Endothelial cell of umbilical vein (primary cell): ENCODE data around the gene KAT2B. TPM values are rescaled to one million over a fixed set of nuclear protein-coding genes. Genes with fewer than 3 reads are reported as not detected.

Source experiments
- BruUV-seq: library from RNA; stranded (reverse); fragments of 400-500 nt; replicated peaks from 2 replicates; lab custom pipeline; 2021; lab: Mats Ljungman, UMichigan
- CTCF ChIA-PET: fragments of 300-600, 350-600 bp; sonication (Branson Sonifier 250); formaldehyde crosslinking; loops from one replicate; lab custom pipeline; 2021; ENCODE audit warnings: antibody characterized with exemption, inconsistent platforms; lab: Charles Lee
- POLR2A ChIA-PET: fragments of 300-600, 350-600 bp; sonication (Branson Sonifier 250); formaldehyde crosslinking; loops from one replicate; lab custom pipeline; 2021; ENCODE audit warnings: antibody characterized with exemption, inconsistent platforms; lab: Charles Lee
- DNase-seq: peaks from one replicate; pipeline ENCODE4 v3.0.0-alpha.2; 2011; ENCODE audit warnings: low read depth, low spot score
- FAIRE-seq: peaks from 2 replicates; lab custom pipeline; 2011; peaks lifted over from hg19 to GRCh38; lab: Jason Lieb, UNC
- H2AFZ ChIP-seq: 2 replicates; pipeline ENCODE4 v1.6.0; 2012; ENCODE audit warnings: low read depth, low read length, control low read depth, inconsistent platforms
- H3K27ac ChIP-seq: 2 replicates; pipeline ENCODE4 v1.5.1; 2011; ENCODE audit warnings: low read depth, mild to moderate bottlenecking, control low read depth, low read length, moderate library complexity; ENCODE audit not compliant: insufficient read depth
- H3K27me3 ChIP-seq, 2 experiments: 2 replicates each; pipeline versions ENCODE4 v1.6.0 to v1.6.1; 2011; ENCODE audit warnings: low read length in 2 of 2, mixed read lengths in 1 of 2; ENCODE audit not compliant: control insufficient read depth in 2 of 2, insufficient read depth in 2 of 2
- H3K36me3 ChIP-seq, 2 experiments: 2 replicates in 1 of 2; 3 replicates in 1 of 2; pipeline ENCODE4 v1.5.1; 2011; ENCODE audit warnings: low read length in 2 of 2, mild to moderate bottlenecking in 1 of 2, moderate library complexity in 1 of 2; ENCODE audit not compliant: control insufficient read depth in 2 of 2, insufficient read depth in 2 of 2; ENCODE audit errors: extremely low read depth in 1 of 2
- H3K4me1 ChIP-seq: 3 replicates; pipeline ENCODE4 v1.5.1; 2011; ENCODE audit warnings: mild to moderate bottlenecking, low read length; ENCODE audit not compliant: control insufficient read depth, insufficient read depth; ENCODE audit errors: extremely low read depth
- H3K4me2 ChIP-seq: 2 replicates; pipeline ENCODE4 v1.6.1; 2011; ENCODE audit warnings: low read length, control low read depth, mixed read lengths; ENCODE audit not compliant: insufficient read depth
- H3K4me3 ChIP-seq, 3 experiments: fragments of 200-600 bp in 1 of 3; sonication (generic), shearing (Covaris generic) in 1 of 3; replicated peaks in 1 of 3; 2 replicates each; pipeline ENCODE4 v1.5.1; 2011 to 2016; ENCODE audit warnings: control low read depth in 3 of 3, low read length in 3 of 3, mild to moderate bottlenecking in 2 of 3, inconsistent platforms in 1 of 3, low read depth in 1 of 3, moderate library complexity in 1 of 3; ENCODE audit not compliant: insufficient read depth in 1 of 3
- H3K79me2 ChIP-seq: 2 replicates; pipeline ENCODE4 v1.6.0; 2012; ENCODE audit warnings: low read length, inconsistent platforms; ENCODE audit not compliant: control insufficient read depth, insufficient read depth
- H3K9ac ChIP-seq: replicated peaks from 2 replicates; pipeline ENCODE3; 2011; ENCODE audit warnings: low read length, control low read depth; ENCODE audit not compliant: insufficient read depth; ENCODE audit errors: extremely low read depth
- H3K9me1 ChIP-seq: replicated peaks from 3 replicates; pipeline ENCODE4 v1.6.0; 2011; ENCODE audit warnings: mild to moderate bottlenecking, low read length; ENCODE audit not compliant: control insufficient read depth, insufficient read depth; ENCODE audit errors: extremely low read depth
- H3K9me3 ChIP-seq: replicated peaks from 2 replicates; pipeline ENCODE4 v1.5.1; 2012; ENCODE audit warnings: low read length, inconsistent platforms; ENCODE audit not compliant: control insufficient read depth, insufficient read depth
- H4K20me1 ChIP-seq: replicated peaks from 2 replicates; pipeline ENCODE3; 2011; ENCODE audit warnings: mild to moderate bottlenecking, low read length; ENCODE audit not compliant: control insufficient read depth, insufficient read depth; ENCODE audit errors: extremely low read depth
- CTCF ChIP-seq, 2 donors: IDR thresholded peaks; 1 replicate in 1 of 2; 2 replicates in 1 of 2; pipeline ENCODE4 v1.5.1; 2011; ENCODE audit warnings: low read length in 2 of 2, mild to moderate bottlenecking in 2 of 2, moderate library complexity in 2 of 2, control low read depth in 1 of 2, inconsistent platforms in 1 of 2, low read depth in 1 of 2; ENCODE audit not compliant: insufficient read depth in 1 of 2; ENCODE audit errors: extremely low read depth in 1 of 2
- EZH2 ChIP-seq: IDR thresholded peaks from 2 replicates; pipeline ENCODE4 v1.6.1; 2012; ENCODE audit warnings: borderline replicate concordance, low read depth, mild to moderate bottlenecking, moderate library complexity, low read length, inconsistent platforms; ENCODE audit not compliant: severe bottlenecking
- FOS ChIP-seq: IDR thresholded peaks from 2 replicates; pipeline ENCODE4 v1.6.1; 2011; ENCODE audit warnings: mild to moderate bottlenecking, low read length, moderate library complexity, borderline replicate concordance; ENCODE audit not compliant: insufficient read depth
- GATA2 ChIP-seq: IDR thresholded peaks from 2 replicates; pipeline ENCODE4 v1.7.0; 2011; ENCODE audit warnings: low read depth, mild to moderate bottlenecking, moderate library complexity, mixed read lengths, low read length; ENCODE audit not compliant: insufficient read length, insufficient read depth
- JUN ChIP-seq: IDR thresholded peaks from 2 replicates; pipeline ENCODE4 v1.6.1; 2011; ENCODE audit warnings: borderline replicate concordance, low read depth; ENCODE audit not compliant: insufficient read length, insufficient read depth
- MAX ChIP-seq: IDR thresholded peaks from 2 replicates; pipeline ENCODE4 v1.6.1; 2011; ENCODE audit not compliant: insufficient read depth, insufficient read length
- MYC ChIP-seq: IDR thresholded peaks from one replicate; pipeline ENCODE4 v1.6.1; 2011; ENCODE audit warnings: mild to moderate bottlenecking, low read depth, low read length
- POLR2A ChIP-seq: IDR thresholded peaks from 2 replicates; pipeline ENCODE4 v1.6.1; 2012; ENCODE audit warnings: low read depth, mild to moderate bottlenecking, control low read depth, low read length
- POLR2AphosphoS5 ChIP-seq: IDR thresholded peaks from 2 replicates; pipeline ENCODE4 v1.6.1; 2012; ENCODE audit warnings: low read depth, mild to moderate bottlenecking, control low read depth, low read length, moderate library complexity; ENCODE audit not compliant: insufficient read depth
- dilution Hi-C: fragments of 300-500 bp; cut with MboI; formaldehyde crosslinking; loops from one replicate; pipeline ENCODE4 v1.15.0; 2019; ENCODE audit warnings: low sequenced_read_pairs; ENCODE audit not compliant: extremely low pct_ligation_motif_present
- intact Hi-C: fragments of 100-400 bp; cut with micrococcal nuclease; formaldehyde crosslinking; loops from one replicate; pipeline ENCODE4 v1.10.0; 2022
- polyA plus RNA-seq, 4 experiments: library from polyadenylated mRNA; depleted of rRNA in 3 of 4; stranded (reverse) in 3 of 4; unstranded in 1 of 4; fragments of >200 nt; gene quantifications; 2 replicates each; pipeline versions ENCODE4 v1.2.1 to v1.2.3, GENCODE V29; 2011 to 2012; ENCODE audit warnings: missing spikeins in 1 of 4
- total RNA-seq: library from RNA; stranded (reverse); gene quantifications from 2 replicates; pipeline ENCODE4 v1.2.3, GENCODE V29; 2021

KAT2B gene
- total and polyA plus RNA-seq, 2 donors (not counting 3 experiments of a cell fraction or from before 2014, with no cell fraction given) = 2.6 to 11.0 TPM

DNA sequence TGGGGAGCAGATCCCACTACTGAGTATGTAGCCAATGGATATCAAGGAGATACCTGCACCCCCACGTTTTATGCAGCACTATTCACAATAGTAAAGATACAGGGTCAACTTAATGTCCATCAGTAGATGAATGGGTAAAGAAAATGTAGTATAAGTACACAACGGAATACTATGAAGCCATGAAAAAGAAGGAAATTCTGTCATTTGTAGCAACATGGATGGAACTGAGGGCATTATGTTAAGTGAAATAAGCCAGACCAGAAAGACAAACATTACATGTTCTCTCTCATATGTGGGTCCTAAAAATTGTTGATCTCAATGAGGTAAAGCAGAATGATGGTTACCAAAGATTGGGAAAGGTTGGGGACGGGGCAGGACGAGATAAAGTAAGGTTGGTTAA lies 42.7 kb upstream of the KAT2B start:
- dilution Hi-C loops = no loop called here
- ChIA-PET CTCF (no interaction called here), POLR2A (no interaction called here)

More for the DNA sequence above, 42.7 kb upstream of the KAT2B start:
- no peak for DNase-seq
- no peaks in the 10 kb centered on the region for H3K4me1 ChIP-seq
- H3K79me2 ChIP-seq = no peaks in the 10 kb centered on the region
- intact Hi-C loops = no loop called here
- no peak for FAIRE-seq
- no peaks in the 10 kb centered on the region for H4K20me1 ChIP-seq
- H3K9ac ChIP-seq = no peak overlapping the region
- H3K27me3 ChIP-seq = no peaks in the 10 kb centered on the region
- TF ChIP-seq POLR2A (no peak), CTCF (IDR thresholded peaks at IDR 0.05; ENCODE audit: extremely low read depth in 1 of 2, insufficient read depth in 1 of 2, low read depth in 1 of 2, low read length in 2 of 2) (no peak), MYC (no peak), JUN (no peak), POLR2AphosphoS5 (no peak), FOS (no peak), GATA2 (no peak), EZH2 (no peak), MAX (no peak)
- no peaks in the 10 kb centered on the region for H3K9me1 ChIP-seq
- H2AFZ ChIP-seq = no peak overlapping the region
- H3K4me3 ChIP-seq = no peak overlapping the region
- H3K36me3 ChIP-seq = no peaks in the 10 kb centered on the region
- BruUV-seq = no TSS peak
- H3K4me2 ChIP-seq = no peak overlapping the region
- no peak overlapping the region for H3K27ac ChIP-seq
- no peaks in the 10 kb centered on the region for H3K9me3 ChIP-seq
